Stimulated activated CD4-positive, alpha-beta T cell treated with anti-CD3 and anti-CD28 coated beads, TNF-alpha, amount 100 ng/mL, for 4 hours (primary cell): ENCODE data around the gene CDO1.

Experiments used
- DNase-seq, 3 experiments: peaks; one replicate each; pipeline ENCODE4 v3.0.0-alpha.2; 2020; ENCODE audit warnings: low read depth in 3 of 3

Gene CDO1

GRCh38 chr5:115785381-115786065 lies 30.9 kb downstream of the CDO1 start:
- DNase-seq, result no peak

DNA sequence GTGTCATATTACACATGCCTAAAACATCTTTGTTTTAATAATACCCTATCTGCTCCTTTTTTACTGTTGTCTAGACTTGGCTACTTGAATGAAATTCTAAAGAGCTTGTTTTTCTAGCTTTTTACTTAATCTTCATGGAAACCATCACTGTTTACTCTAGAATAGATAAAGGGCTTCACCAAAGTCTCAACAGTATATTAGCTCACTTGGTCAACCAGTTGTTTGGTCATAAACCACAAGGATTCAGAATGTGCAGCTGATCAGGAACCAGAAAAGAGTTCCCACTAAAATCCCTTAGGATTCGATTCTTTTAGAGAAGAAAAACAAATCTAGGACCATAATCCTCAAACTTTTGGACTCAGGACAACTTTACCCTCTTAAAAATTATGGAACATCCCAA lies 38.0 kb downstream of the CDO1 start:
- no peak for DNase-seq

- no peak for DNase-seq
Measured at GRCh38 chr5:115776989-115777388, 39.5 kb downstream of the CDO1 start.

GRCh38 chr5:115775999-115776398 lies 40.5 kb downstream of the CDO1 start:
- no peak for DNase-seq

DNA sequence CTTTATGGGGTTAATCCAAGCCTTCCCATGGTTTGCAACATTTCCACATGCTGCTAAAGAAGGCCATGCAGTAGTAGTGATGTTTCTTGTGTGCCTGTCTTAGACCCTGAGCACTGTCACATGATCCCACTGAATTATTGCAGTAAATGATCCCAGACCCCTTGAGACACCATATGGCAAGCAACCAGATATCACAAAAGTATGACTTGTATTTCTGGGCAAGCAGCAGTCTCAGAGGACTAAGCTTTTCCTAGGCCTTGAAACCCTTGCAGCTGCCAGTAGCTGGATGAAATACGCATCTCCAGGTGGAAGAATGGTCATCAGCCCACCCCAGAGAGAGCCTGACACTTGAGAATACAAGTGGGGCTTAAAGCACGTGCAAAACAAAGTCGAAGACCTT lies 41.8 kb downstream of the CDO1 start:
- no peak for DNase-seq

GRCh38 chr5:115772731-115773475 lies 43.6 kb downstream of the CDO1 start:
- DNase-seq, result no peak

DNA sequence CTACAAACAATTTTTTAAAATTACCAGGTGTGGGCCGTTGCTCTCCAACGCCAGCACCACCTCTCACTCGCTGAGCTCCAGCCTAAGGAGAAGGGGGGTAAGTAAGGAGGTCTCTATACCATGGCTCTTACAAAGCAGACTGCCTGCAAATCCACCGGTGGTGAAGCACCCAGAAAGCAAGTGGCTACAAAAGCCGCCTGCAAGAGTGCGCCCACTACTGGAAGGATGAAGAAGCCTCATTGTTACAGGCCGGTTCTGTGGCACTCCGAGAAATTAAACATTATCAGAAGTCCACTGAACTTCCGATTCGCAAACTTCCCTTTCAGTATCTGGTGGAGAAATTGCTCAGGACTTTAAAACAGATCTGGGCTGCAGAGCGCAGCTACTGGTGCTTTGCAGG lies 46.0 kb downstream of the CDO1 start:
- DNase-seq, result no peak

DNA sequence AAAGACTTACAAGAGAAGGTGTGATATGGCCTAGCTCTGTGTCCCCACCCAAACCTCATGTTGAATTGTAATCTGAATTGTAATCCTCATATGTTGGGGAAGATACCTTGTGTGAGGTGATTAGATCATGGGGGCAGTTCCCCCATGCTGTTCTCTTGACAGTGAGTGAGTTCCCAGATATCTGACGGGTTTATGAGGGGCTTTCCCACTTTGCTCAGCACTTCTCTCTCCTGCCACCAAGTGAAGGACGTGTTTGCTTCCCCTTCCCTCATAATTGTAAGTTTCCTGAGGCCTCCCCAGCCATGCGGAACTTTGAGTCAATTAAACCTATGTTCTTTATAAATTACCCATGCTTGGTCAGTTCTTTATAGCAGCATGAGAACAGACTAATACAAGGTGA lies 49.0 kb downstream of the CDO1 start:
- no peak for DNase-seq

DNA sequence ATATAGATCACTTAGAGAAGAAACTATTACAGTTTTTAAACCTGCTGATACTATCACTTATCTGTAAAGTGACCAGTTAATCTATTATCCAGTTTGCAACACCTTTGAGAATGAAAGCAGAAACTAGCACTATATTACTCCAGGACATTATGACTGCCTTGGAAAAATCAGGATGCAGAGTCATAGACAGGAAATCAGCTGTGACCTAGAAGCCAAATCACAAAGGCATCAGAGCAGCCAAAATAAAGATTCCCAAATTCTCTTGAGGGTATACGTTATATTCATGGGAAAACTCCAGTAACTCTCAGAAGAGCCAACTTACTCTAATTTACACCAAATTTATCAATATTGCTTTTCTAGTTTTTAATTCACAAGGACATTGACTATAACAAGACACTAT lies 49.9 kb downstream of the CDO1 start:
- DNase-seq, result no peak

DNA sequence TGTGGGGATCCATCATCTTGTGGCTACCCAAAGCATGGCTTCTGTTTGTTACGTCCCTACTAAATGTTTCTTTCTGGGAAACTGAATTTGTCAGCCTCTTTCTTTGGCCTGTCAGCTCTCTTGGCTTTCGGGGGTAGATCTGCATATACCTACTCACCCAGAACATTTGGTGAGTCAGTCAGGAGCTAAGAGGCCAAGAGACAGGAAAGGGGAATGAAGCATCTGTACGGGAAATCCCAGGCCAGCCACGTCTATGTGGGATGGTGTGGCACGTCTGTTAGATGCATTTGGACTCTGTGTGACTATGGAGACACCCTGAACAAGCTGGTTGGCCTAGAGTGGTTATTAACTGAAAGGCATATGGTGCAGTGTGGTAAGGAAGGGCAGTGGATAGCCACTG lies 58.1 kb downstream of the CDO1 start:
- no peak for DNase-seq

GRCh38 chr5:115755675-115756074 lies 60.8 kb downstream of the CDO1 start:
- no peak for DNase-seq
